GM21390 (cell line): ENCODE measurements around the gene STIM1.
"Not testable (repeated sequence)": the region's sequence is repeated elsewhere in the genome, so short reads cannot be mapped to it uniquely, and the experiment has no call there.

Experiments
- ATAC-seq: cut with Tn5 transposase; IDR thresholded peaks from one replicate; pipeline ENCODE4 v1.9.1; 2021; ENCODE audit not compliant: unreplicated experiment

The STIM1 gene

DNA sequence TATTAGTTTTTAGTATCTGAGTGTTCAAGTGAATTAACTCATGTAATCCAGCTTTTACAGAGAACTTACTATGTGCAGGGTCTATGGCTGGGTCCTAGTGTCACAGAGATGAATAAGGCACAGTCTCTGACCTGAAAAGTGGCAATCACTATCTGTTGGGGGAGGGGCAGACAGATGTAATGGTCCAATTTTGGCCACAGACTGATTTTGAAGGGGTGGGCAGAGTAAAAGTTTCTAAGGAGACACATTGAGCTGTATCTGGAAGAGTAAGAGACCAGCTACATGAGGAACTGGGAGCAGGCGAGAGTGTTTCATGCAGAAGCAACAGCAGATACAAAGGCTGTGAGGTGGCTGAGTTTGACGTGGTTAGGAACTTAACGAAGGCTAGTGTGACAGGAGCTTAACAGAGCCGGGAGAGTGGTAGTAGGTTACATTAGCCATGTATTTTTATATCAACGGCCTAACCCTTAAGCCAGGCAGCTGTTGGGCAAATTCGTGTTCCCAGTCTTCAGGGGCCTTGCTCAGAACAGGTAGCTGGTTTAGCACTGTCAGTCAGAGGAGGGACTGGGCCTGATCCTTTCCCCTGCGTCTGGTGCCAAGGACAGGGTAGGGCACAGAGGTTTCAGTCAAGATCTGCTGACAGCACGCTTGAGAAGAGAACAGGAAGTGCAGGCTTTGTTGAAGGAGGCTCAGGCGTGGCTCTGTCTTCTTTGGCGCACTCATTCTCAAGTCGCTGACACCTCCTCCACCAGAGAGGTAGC lies 1.4 kb upstream of the STIM1 start:
- peak; percentile 44 for ATAC-seq

DNA sequence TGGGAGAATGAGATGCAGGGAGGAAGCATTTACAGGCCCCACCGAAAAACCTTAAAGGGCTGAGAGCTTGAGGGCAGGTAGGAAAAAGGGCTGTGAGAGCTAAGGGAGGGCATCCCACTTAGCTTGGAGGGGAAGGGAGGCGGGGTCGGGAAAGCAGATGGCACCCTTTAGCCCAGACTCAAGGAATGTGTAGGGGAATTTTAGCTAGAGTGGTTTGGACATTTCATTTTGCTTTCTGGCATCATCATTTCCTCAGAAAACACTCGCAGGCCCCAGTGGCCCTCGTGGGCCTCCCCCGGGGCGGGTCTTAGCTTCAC lies 846 bp upstream of the STIM1 start:
- no peak for ATAC-seq

DNA sequence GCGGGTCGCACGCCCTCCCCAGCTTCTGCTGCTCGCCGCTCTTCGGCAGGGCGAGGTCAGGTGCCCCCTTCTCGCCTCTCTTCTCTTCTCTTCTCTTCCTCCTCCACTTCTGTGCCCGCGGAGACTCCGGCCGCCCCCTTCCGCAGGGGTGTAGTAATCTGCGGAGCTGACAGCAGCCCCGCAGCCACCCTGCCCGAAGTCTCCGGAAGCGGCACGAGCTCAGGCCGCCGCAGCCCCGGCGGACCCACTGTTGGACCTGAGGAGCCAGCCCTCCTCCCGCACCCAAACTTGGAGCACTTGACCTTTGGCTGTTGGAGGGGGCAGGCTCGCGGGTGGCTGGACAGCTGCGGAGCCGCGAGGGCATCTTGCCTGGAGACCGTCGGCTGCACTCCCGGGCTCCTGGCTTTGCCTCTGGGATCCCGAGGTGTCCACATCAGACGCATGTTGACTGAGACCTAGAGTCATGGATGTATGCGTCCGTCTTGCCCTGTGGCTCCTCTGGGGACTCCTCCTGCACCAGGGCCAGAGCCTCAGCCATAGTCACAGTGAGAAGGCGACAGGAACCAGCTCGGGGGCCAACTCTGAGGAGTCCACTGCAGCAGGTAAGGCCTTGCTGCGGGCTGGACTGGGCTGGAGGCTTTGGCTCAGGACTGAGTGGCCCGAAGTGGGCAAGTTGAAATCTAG lies 486 bp downstream of the STIM1 start:
- peak; percentile 15 for ATAC-seq

DNA sequence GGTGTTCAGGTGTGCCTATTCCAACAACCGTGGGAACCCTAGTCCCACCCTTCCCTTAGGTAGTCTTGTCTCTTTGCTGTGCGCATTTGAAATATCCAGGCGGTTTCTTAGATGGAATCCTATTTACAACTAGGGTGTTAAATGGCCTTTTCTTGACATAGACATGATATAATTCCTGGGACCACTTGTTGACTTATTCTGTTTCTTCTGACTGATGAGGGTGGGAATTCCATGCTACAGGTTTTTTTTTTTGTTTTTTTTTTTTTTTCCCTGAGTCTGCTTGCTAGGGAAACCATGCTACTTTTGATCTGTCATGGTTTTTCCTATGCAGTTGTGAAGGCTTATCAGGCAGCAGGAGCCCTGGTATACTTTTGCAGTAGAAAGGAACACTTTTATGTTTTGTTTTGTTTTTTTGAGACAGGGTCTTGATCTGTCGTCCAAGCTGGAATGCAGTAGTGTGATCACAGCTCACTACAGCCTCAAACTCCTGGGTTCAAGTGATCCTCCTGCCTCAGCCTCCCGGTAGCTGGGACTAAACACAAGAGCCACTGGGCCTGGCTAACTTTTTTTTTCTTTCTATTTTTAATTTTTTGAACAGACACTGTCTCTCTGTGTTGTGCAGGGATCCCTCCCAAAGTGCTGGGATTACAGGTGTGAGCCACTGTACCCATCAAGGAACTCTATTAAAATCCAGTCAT lies 1.5 kb downstream of the STIM1 start:
- no peak for ATAC-seq

DNA sequence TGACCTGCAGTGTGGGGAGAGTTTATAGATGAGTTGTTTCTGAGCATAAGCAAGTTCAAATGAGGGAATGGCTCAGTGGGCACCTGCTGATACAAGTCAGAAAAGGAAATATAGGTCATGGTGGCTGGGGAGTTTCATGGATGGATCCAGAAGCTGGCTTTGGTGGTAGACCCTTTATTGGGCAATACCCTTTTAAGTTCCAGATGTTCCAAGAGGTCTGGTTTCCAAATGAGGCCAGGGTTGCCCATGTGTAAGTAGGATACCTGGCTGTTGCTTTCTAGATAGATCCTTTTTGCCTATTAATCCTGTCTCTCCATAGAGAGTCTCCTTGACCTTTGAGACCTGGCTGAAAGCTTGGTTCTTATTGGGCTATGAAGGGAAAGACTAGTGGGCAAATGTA lies 2.2 kb downstream of the STIM1 start:
- ATAC-seq: no peak

DNA sequence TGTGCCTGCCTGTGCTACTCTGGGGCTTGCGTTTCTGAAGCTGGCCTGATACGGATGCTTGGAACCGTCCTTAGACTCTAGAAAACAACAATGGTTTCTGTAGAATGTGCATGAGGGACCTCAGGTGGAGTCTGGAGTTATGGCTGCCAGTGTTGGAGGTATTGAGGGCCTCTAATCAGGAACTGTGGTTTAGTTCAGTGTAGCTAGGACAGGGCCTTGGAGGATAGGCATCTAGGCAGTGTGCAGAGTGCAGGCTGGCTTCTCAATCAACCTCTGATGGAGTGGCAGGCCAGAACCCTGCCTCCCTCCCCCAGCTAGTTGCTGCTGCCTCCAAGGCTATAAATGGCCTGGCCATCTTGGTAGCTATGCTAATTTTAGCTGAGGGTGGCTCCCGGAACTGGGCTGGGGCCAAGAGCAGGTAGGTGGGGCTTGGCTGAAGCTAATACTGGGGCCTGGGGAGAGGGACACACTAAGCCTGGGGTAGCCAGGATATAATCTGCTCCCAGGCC lies 4.0 kb downstream of the STIM1 start:
- peak; percentile 39 for ATAC-seq

DNA sequence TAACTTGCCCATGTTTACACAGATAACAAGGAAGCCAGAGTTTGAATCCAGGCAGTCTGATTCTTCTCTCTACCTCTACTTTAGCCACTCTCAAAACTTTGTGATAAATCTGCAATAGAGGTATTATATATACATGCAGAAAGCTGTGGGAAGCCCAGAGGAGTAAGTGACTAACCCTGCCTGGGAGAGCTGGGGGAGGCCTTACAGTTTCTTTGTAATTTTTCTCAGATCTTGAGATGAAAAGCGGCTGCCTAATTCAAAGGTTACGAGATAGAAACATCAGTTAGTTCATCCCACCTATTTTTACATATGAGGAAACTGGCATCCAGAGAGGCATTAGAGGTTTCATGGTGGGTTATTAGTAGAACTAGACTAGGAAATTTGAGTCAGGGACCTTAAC lies 4.9 kb downstream of the STIM1 start:
- ATAC-seq: no peak

DNA sequence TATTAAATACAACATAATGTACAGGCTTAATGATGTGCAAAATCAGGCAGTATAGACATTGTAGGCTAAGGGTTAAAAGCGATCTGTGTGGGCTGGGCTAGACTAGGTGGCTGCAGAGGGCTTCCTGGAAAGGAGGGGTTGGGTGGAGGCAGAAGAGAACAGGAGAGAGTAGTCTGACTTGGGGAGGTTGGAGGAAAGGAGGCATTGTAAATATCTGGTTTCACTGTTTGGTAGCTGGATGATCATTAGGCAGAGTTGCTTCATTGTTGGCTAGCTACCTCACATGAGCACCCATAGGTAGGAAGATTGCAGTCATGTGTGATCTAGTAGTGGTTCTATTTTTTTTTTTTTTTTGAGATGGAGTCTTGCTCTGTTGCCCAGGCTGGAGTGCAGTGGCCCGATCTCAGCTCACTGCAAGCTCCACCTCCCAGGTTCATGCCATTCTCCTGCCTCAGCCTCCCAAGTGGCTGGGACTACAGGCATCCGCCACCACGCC lies 5.5 kb downstream of the STIM1 start:
- ATAC-seq: not testable (repeated sequence)

DNA sequence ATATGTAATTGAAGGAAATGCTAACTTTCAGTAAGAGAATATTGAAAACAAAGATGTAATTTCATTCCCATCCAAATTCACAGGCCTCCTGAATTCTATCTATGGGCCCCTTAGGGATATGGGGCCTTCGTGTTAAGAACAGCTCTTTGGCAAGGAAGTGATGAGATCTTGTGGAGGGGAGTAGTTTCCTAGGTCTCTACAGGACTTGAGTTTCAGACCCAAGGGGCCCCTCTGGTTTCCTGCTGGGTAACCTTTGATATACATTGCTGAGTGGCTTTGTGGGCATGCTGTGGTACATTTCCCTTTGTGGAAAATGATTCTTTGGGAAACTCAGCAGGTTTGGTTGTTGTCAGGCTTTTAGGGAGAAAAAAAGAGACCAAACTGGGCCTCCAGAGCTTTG lies 6.2 kb downstream of the STIM1 start:
- ATAC-seq: no peak

DNA sequence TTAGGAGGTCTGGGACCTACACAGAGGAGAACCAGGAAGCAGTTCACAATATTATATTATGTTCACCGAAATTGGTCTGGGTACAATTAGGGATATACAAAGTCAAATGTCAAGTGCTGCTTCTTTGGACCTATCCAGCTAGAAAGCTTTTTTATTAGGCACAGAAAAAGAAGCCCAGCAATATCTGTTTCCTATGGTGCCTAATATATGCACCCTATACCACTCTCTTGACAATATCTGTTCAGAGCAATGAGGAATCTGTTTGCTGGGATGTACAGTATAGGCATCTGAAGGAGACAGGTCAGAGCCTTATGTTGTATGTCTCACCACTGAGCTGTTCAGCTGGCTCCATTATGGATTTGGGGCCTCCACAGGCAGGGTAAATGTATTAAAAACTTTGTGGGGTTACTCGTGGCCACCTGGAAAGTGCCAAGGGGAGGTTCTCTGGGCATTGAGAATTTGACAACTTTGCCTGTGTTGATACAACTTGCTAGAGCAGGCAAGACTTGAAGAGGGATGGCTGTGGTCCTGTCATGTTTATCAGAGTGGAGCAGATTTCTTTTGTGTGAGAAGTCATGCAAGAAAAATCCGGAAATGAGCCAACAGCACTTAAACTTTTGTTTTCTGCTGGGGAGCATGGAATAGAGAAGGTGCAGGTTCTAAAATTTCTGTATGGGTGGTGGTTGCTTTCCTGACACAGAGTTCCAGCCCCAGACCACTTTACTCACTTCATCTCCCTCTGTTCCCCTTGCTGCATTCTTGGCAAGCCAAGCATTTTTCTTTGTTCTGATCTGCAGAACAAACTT lies 10.1 kb downstream of the STIM1 start:
- peak; percentile 30 for ATAC-seq

DNA sequence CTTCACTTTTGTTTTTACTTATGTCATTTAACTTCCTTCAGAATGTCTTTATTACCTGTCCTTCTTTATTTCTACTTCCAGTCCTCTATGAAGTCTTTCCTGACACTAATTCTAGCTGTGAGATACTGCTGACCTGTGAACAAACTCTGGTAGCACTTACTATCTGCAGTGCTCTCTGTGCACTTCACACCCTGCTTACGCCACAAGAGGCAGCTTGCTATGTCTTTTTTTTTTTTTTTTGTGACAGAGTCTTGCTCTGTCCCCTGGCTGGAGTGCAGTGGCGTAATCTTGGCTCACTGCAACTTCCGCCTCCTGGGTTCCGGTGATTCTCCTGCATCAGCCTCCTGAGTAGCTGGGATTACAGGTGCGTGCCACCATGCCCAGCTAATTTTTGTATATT lies 10.7 kb downstream of the STIM1 start:
- ATAC-seq: no peak

DNA sequence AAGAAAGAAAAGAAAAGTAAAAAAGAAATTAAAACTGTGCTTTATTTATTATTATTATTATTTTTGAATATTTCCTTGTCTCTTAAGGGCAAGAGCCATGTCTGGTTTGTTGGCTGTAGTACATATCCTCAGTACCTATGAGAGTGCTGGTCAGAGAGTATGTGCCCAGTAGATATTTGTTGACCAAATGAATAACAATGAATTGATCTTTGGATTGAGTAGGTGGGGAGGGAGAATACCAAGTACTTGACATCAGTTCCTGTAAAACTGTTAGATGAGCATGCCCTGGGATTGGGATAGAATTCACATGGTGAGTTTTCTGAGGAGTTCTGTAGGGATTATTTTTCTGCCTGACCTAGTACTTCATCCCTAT lies 11.4 kb downstream of the STIM1 start:
- ATAC-seq: no peak

DNA sequence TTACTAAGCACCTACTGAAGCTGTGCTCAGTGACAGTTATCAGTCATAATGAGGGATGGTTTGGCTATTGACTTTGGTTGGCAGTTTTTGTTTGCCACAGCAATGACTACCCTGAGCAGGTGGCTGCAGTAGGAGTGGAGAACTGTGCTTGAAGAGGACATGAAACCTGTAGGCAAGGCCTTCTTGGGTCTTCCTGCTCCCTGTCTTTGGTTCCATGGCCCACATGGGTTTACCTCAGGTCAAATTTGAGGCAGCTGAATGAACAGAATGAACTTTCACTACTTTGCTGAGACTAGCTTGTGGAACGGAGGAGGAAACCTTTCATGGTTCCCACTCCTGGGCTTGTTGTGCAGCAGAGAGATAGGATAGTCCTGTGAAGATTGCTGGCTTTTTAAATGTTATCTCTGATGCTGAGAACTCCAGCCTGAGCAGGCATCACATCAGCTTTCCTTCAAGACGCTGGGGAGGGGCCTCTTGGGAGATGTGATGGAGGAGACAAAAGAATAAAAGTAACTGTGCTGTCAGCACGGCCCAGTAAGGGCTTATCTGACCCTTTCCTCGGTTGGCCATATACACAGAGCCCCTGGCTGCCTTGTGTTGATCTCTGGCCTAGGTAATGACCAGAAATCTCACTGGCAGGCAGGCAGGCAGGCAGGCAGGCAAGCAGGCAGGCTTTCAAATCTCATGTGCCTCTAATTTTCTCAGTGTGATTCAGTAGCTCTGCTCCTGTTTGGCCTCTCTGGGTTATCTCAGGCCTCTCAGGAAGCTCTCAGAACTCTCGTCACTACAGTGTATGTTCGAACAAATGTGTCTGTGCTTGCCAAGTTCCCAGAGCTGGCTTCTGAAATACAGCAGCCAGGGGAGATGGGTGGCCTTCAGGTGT lies 12.0 kb downstream of the STIM1 start:
- ATAC-seq: peak; percentile 64

DNA sequence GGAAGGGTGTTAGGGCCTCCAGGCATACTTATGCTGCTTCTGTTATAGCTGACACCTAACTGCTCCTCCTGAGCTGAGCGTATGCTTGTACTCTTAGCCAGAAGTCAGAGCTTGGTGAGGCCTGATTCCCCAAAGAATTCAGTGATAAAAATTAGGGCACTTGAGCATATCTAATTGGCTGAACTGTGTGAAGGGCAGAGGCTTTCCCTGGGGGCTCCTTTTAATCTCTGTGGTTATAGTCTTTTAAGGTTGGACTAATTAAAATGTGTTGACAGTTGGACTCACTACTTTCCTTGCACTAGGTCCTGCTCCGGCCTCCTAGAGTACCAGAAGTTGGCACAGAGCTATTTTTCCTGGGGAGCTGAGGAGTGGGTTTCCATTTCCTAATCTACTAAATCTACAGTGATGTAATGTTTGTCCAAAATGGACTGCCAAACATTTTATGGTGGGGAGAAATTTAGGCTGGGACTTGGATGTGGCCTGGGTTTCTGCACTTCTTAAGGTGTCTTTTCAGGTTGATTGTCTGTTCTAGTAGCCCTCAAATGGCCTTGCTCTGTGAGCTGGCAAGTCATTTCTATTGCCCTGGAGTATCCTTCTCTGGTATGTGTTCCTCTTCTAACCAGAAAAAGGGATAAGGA lies 18.4 kb downstream of the STIM1 start:
- ATAC-seq: no peak

DNA sequence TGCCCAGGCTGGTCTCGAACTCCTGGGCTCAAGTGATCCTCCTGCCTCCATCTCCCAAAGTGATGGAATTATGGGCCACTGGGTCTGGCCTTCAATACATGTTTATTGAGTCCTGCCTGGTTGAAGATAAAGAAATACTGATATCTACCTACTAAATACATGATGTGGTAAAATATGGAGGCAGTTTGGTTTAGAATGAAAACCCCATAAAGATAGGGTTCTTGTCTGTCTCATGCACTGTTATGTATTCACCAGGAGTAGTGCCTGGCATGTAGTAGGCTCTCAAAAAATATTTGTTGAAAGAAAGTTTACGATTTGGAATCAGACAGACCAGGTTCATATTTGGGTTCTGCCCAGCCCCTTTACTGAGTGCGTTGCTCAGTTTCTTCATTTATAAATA lies 21.1 kb downstream of the STIM1 start:
- ATAC-seq: no peak

DNA sequence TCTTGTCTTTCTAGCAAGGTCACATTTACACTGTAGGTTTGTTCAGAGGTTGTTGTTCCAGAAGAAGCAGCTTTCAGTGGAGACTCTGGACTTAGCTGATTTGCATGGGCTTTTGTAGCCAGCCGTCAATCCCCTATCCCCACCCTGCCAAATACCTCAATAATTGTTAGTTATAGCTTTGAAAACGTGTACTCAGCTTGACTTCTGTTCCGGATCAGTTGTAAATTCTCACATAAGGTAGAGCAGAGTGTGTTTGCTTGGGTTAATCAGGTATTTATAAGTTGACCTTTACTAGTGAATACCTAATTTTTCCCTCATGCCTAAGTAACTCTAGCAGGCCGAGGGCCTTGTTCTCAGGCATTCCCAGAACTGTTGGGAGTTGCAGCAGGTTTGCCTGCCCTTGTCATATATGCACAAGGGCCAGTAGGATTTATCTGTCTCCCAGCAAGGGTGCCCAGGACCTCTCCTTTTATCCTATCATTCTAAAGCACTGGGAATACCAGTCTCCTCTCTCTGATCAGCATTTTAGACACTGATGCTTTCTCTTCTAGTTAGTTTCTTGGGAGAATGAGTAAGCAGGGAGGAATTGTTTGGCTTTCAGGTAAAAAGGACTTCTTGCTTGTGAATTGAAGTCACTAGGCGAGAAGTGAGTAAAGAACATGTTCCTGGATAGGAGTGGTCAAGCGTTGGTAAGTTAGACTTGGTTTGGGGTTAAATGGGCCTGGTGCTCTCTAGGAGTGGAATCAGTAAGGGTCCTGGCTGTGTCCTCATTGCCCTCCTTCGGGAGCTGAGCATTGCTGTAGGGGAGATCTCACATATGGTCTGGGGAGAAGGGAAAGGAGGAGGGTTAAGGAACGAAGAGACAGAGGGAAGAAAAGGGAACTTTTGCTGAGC lies 22.1 kb downstream of the STIM1 start:
- no peak for ATAC-seq

DNA sequence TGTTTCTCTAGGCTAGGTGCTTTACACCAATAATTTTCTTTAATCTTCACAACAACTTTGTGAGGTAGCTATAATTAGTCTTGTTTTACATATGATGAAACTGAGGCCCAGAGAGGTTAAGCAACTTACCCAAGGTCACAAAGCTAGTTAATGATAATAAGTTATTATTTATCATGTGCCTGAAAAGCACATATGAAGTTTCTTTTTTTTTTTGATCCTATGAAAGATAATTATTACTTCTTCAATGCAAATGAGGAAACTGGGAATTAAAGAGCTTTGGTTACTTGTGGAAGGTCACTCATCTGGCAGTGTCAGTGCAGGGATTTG lies 22.8 kb downstream of the STIM1 start:
- ATAC-seq: no peak

DNA sequence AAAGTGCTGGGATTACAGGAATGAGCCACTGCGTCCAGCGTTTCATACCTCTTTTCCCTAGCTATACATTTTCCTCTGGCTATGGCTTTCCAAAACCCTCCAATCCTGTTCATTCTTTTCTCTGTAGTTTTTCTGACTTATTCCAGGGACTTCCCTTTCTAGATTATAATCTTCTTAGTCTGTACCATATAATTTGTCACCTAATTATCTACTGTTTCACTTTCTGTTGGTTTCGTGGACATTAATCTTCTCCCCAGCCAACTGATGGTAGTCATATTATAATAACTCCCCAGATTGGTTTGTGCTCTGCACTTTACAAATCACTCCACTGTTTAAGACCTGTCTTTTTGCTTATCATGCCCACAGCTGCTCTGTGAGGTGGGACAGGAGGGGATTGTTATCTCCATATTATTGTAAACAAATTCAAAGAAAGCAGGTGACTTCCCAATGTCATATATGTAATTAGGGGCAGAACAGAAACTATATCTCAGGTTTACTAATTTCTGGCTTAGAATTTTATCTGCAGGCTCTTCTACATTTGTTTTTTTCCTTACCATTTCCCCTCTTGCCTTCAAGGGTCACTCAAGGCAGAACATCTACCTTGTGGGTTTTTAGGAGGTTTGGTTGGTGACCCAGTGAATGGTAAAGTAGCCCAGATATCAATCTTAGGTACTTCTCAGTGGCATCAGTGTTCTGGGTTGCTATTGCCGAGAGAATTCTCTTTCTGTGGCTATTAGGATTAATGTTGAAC lies 23.9 kb downstream of the STIM1 start:
- ATAC-seq: peak; percentile 34
